ENCODE measurements around the gene LSS. TPM values are rescaled to one million over a fixed set of nuclear protein-coding genes. Genes with fewer than 3 reads are reported as not detected.
"Not testable (repeated sequence)": the region's sequence is repeated elsewhere in the genome, so short reads cannot be mapped to it uniquely, and the experiment has no call there.

LSS gene
- total and polyA plus RNA-seq, 8 donors: 15.3 to 246 (median 36.1) TPM

- Histone ChIP-seq H3K36me3 (no peaks in the 10 kb centered on the region), H3K4me1 (peaks cover 0 to 18% (median 13%) of the 10 kb centered on the region in 4 donors), H3K27me3 (peaks cover 0 to 6% (median 0%) of the 10 kb centered on the region in 3 donors), H3K4me3 (no peak overlapping the region), H3K27ac (no peak overlapping the region), H3K9me3 (no peaks in the 10 kb centered on the region)
- intact Hi-C loops (cut with DNase I; ENCODE audit: low total_unique reads): loop anchor here (10.0 kb wide), 1 partner anchor 77 kb away; the partner anchor contains the start of gene LSS
- TF ChIP-seq POLR2A (IDR thresholded peaks at IDR 0.05) (no peak), POLR2AphosphoS5 (IDR thresholded peaks at IDR 0.05) (no peak), EP300 (IDR thresholded peaks at IDR 0.05) (no peak), CTCF (IDR thresholded peaks at IDR 0.05) (no peak)
- 85 to 96% (median 90%) methylated on average over 11 of the region's 11 CpGs for WGBS, 5 donors
- no peak for DNase-seq
Measured at GRCh38 chr21:46148106-46148505, 80.5 kb downstream of the LSS start.

GRCh38 chr21:46147429-46147828, 81.1 kb downstream of the LSS start:
- not testable (repeated sequence) for H3K27ac ChIP-seq, H3K4me3 ChIP-seq, H3K9me3 ChIP-seq, H3K27me3 ChIP-seq, H3K36me3 ChIP-seq
- WGBS, 5 donors: 57 to 72% (median 66%) methylated on average over 12 of the region's 12 CpGs
- DNase-seq: peak; percentile 60 to 77
- intact Hi-C loops (cut with DNase I; ENCODE audit: low total_unique reads): loop anchor here (10.0 kb wide), 1 partner anchor 77 kb away; the partner anchor contains the start of gene LSS
- peaks cover 0 to 14% (median 9%) of the 10 kb centered on the region in 4 donors for H3K4me1 ChIP-seq
- TF ChIP-seq CTCF (IDR thresholded peaks at IDR 0.05): peak in 5 of 7 experiments; percentile 12 to 35 (median 28)

GRCh38 chr21:46146856-46147255, 81.7 kb downstream of the LSS start:
- Histone ChIP-seq H3K36me3 (no peaks in the 10 kb centered on the region), H3K4me3 (no peak overlapping the region), H3K27ac (no peak overlapping the region), H3K27me3 (peaks cover 0 to under 1% (median 0%) of the 10 kb centered on the region in 3 donors), H3K9me3 (no peaks in the 10 kb centered on the region), H3K4me1 (peaks cover 0 to 13% (median 9%) of the 10 kb centered on the region in 4 donors)
- TF ChIP-seq POLR2AphosphoS5 (IDR thresholded peaks at IDR 0.05): no peak
- TF ChIP-seq CTCF (IDR thresholded peaks at IDR 0.05): no peak
- no peak for TF ChIP-seq EP300 (IDR thresholded peaks at IDR 0.05)
- no peak for DNase-seq
- intact Hi-C loops (cut with DNase I; ENCODE audit: low total_unique reads): loop anchor here (10.0 kb wide), 1 partner anchor 78 kb away; the partner anchor contains the start of gene LSS
- 64 to 77% (median 67%) methylated on average over 6 to 14 of the region's 14 CpGs for whole genome bisulfite sequencing, 5 donors

- Histone ChIP-seq H3K27me3 (peaks cover 0 to 3% (median 0%) of the 10 kb centered on the region in 3 donors), H3K9me3 (no peaks in the 10 kb centered on the region), H3K4me3 (no peak overlapping the region), H3K4me1 (peaks cover 0 to 13% (median 9%) of the 10 kb centered on the region in 4 donors), H3K27ac (no peak overlapping the region), H3K36me3 (no peaks in the 10 kb centered on the region)
- intact Hi-C loops (cut with DNase I; ENCODE audit: low total_unique reads): loop anchor here (10.0 kb wide), 1 partner anchor 79 kb away; the partner anchor contains the start of gene LSS
- TF ChIP-seq CTCF (IDR thresholded peaks at IDR 0.05) (no peak), POLR2A (IDR thresholded peaks at IDR 0.05) (no peak), EP300 (IDR thresholded peaks at IDR 0.05) (no peak), POLR2AphosphoS5 (IDR thresholded peaks at IDR 0.05) (no peak)
- no peak for DNase-seq
- WGBS, 5 donors: 83 to 94% (median 87%) methylated on average over 16 to 60 of the region's 60 CpGs
Measured at GRCh38 chr21:46145840-46146691, 82.5 kb downstream of the LSS start.

Measured in stomach (tissue), 9 donors.